Stimulated activated CD4-positive, alpha-beta T cell treated with anti-CD3 and anti-CD28 coated beads, Interleukin-4, amount 100 ng/mL, for 1 hour (primary cell): ENCODE measurements around the gene XAB2.
A peak's percentile ranks its signal among the peaks of the same experiment; 100 is the strongest.
"Not testable (repeated sequence)": the region's sequence is repeated elsewhere in the genome, so short reads cannot be mapped to it uniquely, and the experiment has no call there.

ENCODE experiments used
- DNase-seq: peaks from one replicate; pipeline ENCODE4 v3.0.0-alpha.2; 2020

Gene XAB2

GRCh38 chr19:7611541-7612279, 17.6 kb downstream of the XAB2 start:
- no peak for DNase-seq

- DNase-seq: no peak
Observed at GRCh38 chr19:7610491-7611240, 18.7 kb downstream of the XAB2 start.

GRCh38 chr19:7607874-7608560, 21.3 kb downstream of the XAB2 start:
- DNase-seq: no peak

DNA sequence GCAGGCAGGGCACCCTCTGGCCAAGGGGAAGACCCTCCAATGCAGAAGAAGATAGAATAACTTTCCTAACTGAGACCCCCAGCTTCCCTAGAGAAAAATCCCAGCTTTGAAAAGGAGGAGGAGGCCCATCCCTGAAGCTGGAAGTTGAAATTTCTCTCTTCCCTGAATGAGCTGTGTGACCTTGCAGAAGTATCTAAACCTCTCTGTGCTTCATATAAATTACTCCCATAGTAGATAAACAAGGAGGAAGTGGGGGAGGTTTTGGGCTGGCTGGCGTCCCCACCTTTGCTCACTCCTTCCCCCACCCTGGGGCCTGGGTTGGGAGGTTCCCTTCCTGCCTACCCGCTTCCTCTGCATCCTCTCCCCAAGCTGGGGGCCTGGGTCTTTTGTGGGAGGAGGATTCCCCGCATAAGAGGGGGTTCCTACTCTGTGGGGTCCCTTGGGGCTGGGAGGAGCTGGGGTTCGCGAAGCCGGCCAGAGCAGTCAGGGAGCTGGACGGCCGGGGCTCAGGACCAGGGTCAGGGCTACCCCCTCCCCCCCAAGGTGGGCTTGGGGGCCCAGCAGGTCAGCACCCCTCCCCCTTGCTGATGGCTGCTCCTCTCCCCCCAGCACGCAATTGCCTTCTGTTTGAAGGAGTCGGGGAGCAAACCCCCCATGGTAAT, 22.0 kb downstream of the XAB2 start:
- no peak for DNase-seq

DNA sequence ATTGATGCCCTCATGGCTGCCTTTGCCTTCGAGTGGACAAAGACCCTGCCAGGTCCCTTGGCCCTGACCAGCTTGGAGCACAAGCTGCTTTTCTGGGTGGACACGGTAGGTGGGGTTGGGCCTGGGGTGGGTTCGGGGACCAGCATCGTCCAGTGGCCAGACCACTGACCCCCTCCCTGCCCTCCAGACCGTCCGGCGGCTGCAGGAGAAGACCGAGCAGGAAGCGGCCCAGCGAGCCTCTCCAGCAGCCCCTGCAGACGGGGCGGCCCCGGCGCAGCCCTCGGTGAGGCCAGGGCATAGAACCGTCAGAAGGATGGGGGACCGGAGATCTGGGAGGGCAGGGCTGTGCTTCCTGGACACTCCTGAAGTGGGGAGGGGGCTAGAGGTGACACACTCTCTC, 23.1 kb downstream of the XAB2 start:
- DNase-seq: no peak

DNA sequence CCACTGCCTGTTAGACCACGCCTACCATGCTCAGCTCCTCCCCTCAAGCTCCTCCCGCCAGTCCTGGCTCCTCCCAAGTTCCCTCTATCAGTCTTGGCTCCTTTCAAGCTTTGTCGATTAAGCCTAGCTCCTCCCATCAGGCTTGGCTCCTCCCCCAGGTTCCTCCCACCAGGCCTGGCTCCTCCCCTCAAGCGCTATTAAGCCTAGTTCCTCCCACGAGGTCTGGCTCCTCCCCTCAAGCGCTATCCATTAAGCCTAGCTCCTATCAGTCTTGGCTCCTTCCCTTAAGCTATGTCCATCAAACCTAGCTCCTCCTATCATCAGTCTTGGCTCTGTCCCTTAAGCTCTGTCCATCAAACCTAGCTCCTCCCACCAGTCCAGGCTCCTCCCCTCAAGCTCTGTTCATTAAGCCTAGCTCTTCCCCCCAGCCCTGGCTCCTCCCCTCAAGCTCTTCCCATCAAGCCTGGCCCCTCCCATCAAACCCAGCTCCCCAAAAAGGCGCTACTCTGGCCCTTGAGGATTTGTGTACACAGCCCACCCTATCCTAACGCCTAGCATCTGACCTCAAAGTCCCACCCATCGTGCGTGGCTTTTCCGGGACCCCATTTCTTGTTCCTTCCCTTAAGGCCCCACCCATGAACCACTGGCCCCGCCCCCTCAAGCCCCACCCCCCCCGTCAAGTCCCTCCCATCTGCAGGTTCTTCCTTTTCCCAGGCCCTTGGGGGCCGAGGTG, 23.7 kb downstream of the XAB2 start:
- no peak for DNase-seq

- no peak for DNase-seq
Observed at GRCh38 chr19:7603919-7604318, 25.4 kb downstream of the XAB2 start.

DNA sequence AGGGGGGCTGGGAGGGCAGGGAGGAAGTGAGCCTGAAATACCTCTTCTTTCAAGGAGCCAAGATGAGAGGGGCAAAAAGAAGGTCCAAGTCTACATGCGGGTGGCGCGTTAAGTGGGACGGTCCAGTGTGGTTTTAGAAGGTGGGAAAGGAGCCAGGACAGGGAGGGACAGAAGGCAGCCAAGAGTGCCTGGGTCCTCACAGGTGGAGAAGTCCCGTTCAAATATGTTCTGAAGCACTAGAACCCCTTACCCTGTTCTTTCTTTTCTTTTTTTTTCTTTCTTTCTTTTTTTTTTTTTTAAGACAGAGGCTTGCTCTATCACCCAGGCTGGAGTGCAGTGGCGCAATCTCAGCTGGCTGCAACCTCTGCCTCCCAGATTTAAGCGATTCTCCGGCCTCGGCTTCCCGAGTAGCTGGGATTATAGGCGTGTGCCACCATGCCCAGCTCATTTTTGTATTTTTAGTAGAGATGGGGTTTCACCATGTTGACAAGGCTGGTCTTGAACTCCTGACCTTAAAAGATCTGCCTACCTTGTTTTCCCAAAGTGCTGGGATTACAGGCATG, 26.3 kb downstream of the XAB2 start:
- DNase-seq: no peak

DNA sequence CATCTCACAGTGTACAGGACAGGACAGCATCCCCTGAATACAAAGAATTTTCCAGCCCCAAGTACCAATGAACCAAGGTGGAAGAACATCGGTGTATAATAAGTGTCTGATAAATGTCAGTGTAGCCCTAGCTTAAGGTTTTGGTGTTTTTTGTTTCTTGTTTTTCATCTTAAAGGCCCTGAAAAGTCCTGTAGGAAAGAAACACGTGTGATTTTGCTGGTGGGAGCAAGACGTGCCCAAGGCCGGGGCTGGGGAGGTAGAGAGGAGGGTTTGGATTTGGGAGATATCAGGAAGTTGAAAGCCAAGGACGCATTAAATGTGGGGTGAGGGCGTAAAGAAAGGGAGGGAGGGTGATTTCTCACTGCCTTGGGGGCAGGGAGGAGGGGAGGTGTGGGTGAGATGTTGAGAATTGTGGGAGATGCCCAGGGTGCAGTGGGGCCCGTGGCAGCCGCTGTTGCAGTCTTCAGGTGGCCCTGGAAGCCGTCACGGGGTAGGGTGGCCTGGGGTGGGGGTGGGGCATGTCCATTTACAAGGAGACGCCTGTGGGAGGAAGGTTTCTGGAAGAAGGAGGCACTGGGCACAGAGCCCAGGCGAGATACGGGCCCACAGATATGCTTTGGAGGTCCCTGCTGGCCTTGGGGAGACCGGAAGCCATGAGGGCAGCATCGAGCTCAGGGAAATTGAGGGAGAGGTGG, 27.0 kb downstream of the XAB2 start:
- DNase-seq: no peak

DNA sequence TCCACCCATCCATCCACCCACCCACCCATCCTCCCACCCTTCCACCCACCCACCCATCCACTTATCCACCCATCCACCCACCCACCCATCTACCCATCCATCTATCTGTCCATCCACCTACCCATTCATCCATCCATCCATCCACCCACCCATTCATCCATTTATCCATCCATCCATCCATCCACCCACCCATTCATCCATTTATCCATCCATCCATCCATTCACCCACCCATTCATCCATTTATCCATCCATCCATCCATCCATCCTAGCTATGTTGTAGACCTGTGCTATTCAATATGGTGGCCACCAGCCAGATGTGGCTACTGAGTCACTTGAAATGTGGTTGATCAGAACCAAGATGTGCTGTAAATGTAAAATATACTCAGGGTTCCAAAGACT, 28.6 kb downstream of the XAB2 start:
- DNase-seq: no peak

DNA sequence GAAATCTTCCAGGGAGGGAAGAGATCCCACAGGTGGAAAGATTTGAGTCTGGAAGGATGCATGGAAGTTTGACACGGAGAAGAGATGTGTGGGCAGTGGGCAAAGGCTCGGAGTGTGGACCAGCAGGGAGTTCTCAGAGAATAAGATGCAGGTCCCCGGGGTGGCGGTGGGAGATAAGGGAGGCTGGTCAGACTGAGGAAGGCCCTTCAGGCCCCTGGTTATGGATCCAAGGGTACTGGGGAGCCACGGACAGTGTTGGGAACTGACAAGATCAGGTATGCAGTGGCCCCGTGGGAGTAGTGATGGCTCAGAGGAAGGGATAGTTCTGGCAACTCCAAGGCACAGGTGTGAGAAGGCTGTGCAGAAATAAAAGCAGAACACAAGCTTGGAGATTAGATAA, 31.2 kb downstream of the XAB2 start:
- no peak for DNase-seq

GRCh38 chr19:7597689-7598088, 31.7 kb downstream of the XAB2 start:
- no peak for DNase-seq

GRCh38 chr19:7596211-7596937, 33.0 kb downstream of the XAB2 start:
- no peak for DNase-seq

DNA sequence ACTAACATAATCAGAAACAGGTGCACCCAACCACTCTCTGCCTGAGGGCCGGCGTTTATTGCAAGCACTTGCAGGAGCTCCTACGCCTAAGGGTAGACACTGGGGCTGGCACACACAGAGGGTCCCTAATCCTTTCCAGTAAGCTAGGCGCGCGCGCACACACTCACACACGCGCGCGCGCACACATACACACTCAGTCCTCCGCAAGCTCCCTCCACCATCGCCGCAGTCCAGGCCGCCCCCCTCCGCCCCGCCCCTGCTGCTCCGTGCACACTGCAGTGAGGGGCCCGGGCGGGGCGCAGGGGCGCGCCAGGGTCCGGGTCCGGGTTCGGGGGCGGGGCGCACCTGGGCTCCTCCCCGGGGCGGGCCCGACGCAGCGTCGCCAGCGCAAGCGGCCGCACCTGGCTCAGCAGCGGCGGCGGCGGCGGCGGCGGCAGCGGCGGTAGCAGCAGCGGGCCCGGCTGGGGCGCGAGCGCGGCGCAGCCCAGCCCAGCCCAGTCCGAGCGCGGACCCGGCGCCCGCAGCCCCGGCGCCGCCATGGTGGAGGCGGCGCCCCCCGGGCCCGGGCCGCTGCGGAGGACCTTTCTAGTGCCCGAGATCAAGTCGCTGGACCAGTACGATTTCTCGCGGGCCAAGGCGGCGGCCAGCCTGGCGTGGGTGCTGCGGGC, 33.7 kb downstream of the XAB2 start, which contains the start of gene CAMSAP3:
Gene CAMSAP3, plus strand, starts transcription at position 398 of the 668 bp plus-strand sequence. Its CDS starts 140 bp downstream, at position 538.
- peak; percentile 54 for DNase-seq

GRCh38 chr19:7590256-7590655, 39.1 kb downstream of the XAB2 start:
- DNase-seq: no peak

DNA sequence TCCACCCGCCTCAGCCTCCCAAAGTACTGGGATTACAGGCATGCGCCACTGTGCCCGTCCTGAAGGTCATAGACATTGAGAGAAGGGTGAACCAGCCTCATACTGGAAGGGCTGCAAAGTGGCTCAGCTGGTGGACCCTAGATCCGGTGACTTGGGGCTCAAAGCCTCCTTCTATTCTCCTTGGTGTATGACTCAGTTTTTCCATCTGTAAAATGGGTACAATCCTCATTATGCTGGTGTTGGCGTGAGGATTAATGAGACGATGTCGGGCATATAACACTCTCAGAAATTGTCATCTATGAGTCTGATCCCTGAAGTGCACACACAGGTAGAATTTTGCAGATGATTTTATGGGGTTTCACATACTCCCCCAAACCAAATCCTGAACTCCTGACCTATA, 39.5 kb downstream of the XAB2 start:
- no peak for DNase-seq

DNA sequence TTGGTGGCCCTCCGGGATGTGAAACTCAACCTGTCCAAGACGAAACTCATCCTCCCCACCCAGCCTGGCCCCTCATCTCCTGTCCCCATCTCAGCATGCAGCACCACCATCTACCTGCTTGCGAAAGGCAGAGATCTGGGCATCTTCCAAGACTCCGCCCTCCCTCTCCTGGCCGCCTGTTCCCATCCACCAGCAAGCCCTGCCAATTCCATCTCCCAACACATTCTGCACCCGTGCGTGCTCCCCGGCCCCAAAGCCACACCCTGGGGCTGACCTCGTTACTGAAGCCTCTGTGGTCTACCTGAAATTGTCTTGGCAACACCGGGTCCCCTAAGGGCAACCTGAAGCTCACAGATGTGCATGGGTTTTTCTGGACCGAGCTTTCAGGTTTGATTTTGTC, 46.9 kb downstream of the XAB2 start:
- no peak for DNase-seq

DNA sequence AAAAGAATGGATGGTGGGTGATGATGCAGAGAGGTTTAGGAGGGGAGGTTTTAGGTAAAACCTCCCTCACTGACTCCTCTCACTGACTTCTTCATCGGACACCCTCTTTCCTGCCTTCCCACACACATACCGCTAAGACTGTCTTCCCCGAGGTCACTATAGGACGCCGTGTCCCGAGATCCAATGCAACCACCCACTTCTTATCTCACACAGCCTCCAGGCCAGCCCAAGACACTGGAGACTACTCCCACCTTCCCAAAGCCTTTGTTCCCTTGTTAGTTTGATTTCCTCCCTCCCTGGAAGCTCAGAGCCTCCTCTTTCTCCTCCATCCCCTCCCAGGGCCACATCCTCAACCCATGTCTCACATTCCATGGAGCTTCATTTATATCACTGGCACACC, 50.2 kb downstream of the XAB2 start:
- no peak for DNase-seq

GRCh38 chr19:7578127-7578526, 51.2 kb downstream of the XAB2 start:
- DNase-seq: no peak

GRCh38 chr19:7577422-7577821, 51.9 kb downstream of the XAB2 start:
- not testable (repeated sequence) for DNase-seq
